Measurements from ENCODE around the gene CYB561D1. TPM values are rescaled to one million over a fixed set of nuclear protein-coding genes. Genes with fewer than 3 reads are reported as not detected.

CYB561D1 gene
- total and polyA plus RNA-seq, 9 of the 15 experiments (the other 6 are each of a cell fraction or from before 2014, with no cell fraction given) = 0.71 to 7.2 (median 3.5) TPM

DNA sequence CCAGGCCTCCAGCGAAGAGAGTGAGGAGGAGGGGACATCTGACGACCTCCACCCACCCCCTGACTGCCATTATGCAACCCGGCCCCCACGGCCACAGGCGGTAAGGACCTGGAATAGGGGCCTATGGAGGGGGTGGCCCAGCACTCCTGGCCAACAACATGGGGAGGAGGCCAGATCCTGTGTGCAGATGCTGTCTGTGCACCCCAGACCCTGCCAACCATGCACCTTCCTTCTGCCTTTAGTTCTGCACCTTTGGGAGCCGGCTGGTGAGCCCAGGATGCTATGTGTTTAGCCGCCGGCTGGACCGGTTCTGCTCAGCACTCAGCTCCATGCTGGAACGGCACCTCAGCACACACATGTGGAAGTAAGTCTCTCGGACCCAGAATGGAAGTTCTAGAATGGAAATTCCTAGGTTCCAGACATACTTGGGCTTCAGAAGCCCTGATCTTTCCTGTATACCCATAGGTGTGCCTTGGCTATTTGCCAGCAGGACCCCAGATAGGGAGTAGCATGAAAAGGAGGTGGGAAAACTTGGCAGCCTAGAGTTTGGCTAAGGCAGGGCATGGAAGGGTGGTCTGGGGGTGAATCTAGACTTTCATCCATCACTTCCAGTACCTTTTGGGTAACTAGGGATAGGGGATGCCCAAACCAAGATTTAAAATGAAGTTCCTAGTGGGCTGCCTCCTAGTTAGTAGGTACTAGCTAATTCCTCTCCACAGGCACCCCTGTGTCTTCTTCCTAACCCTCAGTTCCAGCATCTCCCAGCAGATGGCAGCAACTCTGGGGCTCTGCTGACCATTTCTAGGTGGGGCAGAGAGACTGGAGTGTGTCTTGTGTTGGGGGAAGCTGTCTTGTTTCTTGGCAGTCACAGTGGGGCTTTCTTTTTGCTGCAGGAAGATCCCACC, 3.6 kb upstream of the CYB561D1 start (continued):
- TF ChIP-seq, protein P1, sequence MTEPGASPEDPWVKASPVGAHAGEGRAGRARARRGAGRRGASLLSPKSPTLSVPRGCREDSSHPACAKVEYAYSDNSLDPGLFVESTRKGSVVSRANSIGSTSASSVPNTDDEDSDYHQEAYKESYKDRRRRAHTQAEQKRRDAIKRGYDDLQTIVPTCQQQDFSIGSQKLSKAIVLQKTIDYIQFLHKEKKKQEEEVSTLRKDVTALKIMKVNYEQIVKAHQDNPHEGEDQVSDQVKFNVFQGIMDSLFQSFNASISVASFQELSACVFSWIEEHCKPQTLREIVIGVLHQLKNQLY (CRISPR knock-in tag; conservative IDR thresholded peaks at IDR 0.05) = no peak
- TF ChIP-seq FOXM1 (IDR thresholded peaks at IDR 0.05; ENCODE audit: low read depth) (no peak), FOXM1 (CRISPR knock-in tag; IDR thresholded peaks at IDR 0.05; ENCODE audit: low read depth) (no peak), BRD9 (IDR thresholded peaks at IDR 0.05; ENCODE audit: low read depth, partially characterized antibody) (no peak), TSC22D4 (tag; IDR thresholded peaks at IDR 0.05) (no peak), ZNF143 (CRISPR knock-in tag; IDR thresholded peaks at IDR 0.05) (no peak), CBX5 (IDR thresholded peaks at IDR 0.05; ENCODE audit: borderline replicate concordance, low read depth) (no peak), DACH1 (IDR thresholded peaks at IDR 0.05; ENCODE audit: partially characterized antibody) (no peak), ZBTB7A (IDR thresholded peaks at IDR 0.05; ENCODE audit: borderline replicate concordance, control insufficient read depth, low read depth, low read length) (0 out of 2 replicates have a peak, but pooled peaks have one; percentile 22), HMG20A (CRISPR knock-in tag; conservative IDR thresholded peaks at IDR 0.05) (no peak), POLR2A (conservative IDR thresholded peaks at IDR 0.05) (no peak), MAZ (CRISPR knock-in tag; conservative IDR thresholded peaks at IDR 0.05 in 1 of 2, IDR thresholded peaks at IDR 0.05 in 1 of 2) (peak in 1 of 2 experiments; percentile 67; a peak in 2 of 4 replicates), ZBTB8A (IDR thresholded peaks at IDR 0.05; ENCODE audit: partially characterized antibody) (no peak), ZSCAN32 (CRISPR knock-in tag; IDR thresholded peaks at IDR 0.05) (no peak), SPI1 (IDR thresholded peaks at IDR 0.05; ENCODE audit: borderline replicate concordance, low read depth, low read length) (no peak), RAD51 (IDR thresholded peaks at IDR 0.05; ENCODE audit: borderline replicate concordance, low read depth) (no peak), GABPB2 (CRISPR knock-in tag; conservative IDR thresholded peaks at IDR 0.05) (no peak), SRSF3 (IDR thresholded peaks at IDR 0.05; ENCODE audit: insufficient read depth, low read length) (no peak), ZNF551 (CRISPR knock-in tag; IDR thresholded peaks at IDR 0.05) (no peak)
- TF ChIP-seq, protein P2, sequence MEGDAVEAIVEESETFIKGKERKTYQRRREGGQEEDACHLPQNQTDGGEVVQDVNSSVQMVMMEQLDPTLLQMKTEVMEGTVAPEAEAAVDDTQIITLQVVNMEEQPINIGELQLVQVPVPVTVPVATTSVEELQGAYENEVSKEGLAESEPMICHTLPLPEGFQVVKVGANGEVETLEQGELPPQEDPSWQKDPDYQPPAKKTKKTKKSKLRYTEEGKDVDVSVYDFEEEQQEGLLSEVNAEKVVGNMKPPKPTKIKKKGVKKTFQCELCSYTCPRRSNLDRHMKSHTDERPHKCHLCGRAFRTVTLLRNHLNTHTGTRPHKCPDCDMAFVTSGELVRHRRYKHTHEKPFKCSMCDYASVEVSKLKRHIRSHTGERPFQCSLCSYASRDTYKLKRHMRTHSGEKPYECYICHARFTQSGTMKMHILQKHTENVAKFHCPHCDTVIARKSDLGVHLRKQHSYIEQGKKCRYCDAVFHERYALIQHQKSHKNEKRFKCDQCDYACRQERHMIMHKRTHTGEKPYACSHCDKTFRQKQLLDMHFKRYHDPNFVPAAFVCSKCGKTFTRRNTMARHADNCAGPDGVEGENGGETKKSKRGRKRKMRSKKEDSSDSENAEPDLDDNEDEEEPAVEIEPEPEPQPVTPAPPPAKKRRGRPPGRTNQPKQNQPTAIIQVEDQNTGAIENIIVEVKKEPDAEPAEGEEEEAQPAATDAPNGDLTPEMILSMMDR (IDR thresholded peaks at IDR 0.05 in 2 of 3, conservative IDR thresholded peaks at IDR 0.05 in 1 of 3; ENCODE audit: insufficient read depth in 2 of 3, low read depth in 1 of 3, low read length in 3 of 3) = peak; percentile 83 to 92 (median 89)
- TF ChIP-seq, protein P3, sequence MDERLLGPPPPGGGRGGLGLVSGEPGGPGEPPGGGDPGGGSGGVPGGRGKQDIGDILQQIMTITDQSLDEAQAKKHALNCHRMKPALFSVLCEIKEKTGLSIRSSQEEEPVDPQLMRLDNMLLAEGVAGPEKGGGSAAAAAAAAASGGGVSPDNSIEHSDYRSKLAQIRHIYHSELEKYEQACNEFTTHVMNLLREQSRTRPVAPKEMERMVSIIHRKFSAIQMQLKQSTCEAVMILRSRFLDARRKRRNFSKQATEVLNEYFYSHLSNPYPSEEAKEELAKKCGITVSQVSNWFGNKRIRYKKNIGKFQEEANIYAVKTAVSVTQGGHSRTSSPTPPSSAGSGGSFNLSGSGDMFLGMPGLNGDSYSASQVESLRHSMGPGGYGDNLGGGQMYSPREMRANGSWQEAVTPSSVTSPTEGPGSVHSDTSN (CRISPR knock-in tag; IDR thresholded peaks at IDR 0.05; ENCODE audit: low read depth) = no peak
- TF ChIP-seq, protein P3 (tag; conservative IDR thresholded peaks at IDR 0.05; ENCODE audit: low read depth) = no peak

All from K562 (cell line).